SK-N-SH treated with all-trans-retinoic acid at 6 μM for 48 hours (cell line): Measurements from ENCODE around the gene SUGCT.
A peak's percentile ranks its signal among the peaks of the same experiment; 100 is the strongest.

ENCODE experiments used
- ARNTL ChIP-seq: fragments of 450-650 bp; formaldehyde crosslinking; IDR thresholded peaks from 2 replicates; pipeline ENCODE4 v1.5.0; 2020; ENCODE audit warnings: low read depth, mild to moderate bottlenecking, moderate library complexity, borderline replicate concordance
- BACH2 ChIP-seq: fragments of 250-450 bp; sonication (Bioruptor Pico); IDR thresholded peaks from 2 replicates; pipeline ENCODE4 v1.9.0; 2021; ENCODE audit warnings: mild to moderate bottlenecking, borderline replicate concordance
- CSDC2 ChIP-seq: fragments of 250-450 bp; sonication (Bioruptor Pico); IDR thresholded peaks from 2 replicates; pipeline ENCODE4 v1.5.0; 2020; ENCODE audit warnings: mild to moderate bottlenecking, moderate library complexity
- ISL1 ChIP-seq: fragments of 250-450 bp; sonication (Bioruptor Pico); IDR thresholded peaks from 2 replicates; pipeline ENCODE4 v2.1.2; 2022; ENCODE audit warnings: mild to moderate bottlenecking, moderate library complexity
- OSR1 ChIP-seq: fragments of 250-450 bp; sonication (Bioruptor Pico); IDR thresholded peaks from 2 replicates; pipeline ENCODE4 v1.8.0; 2022; ENCODE audit warnings: moderate library complexity, mild to moderate bottlenecking, inconsistent platforms
- RARB ChIP-seq: fragments of 250-450 bp; sonication (Bioruptor Pico); IDR thresholded peaks from 2 replicates; pipeline ENCODE4 v1.8.0; 2021; ENCODE audit warnings: mild to moderate bottlenecking, moderate library complexity
- SNAI2 ChIP-seq: fragments of 250-450 bp; sonication (Bioruptor Pico); IDR thresholded peaks from 2 replicates; pipeline ENCODE4 v1.5.0; 2020; ENCODE audit warnings: mild to moderate bottlenecking, moderate library complexity
- TCF4 ChIP-seq: fragments of 250-450 bp; sonication (Bioruptor Pico); IDR thresholded peaks from 2 replicates; pipeline ENCODE4 v1.8.0; 2021; ENCODE audit warnings: mild to moderate bottlenecking, moderate library complexity, borderline replicate concordance
- TOX ChIP-seq: fragments of 250-450 bp; sonication (Bioruptor Pico); IDR thresholded peaks from 2 replicates; pipeline ENCODE4 v1.8.0; 2021; ENCODE audit warnings: mild to moderate bottlenecking, moderate library complexity, borderline replicate concordance
- ZFP3 ChIP-seq: fragments of 250-450 bp; sonication (Bioruptor Pico); IDR thresholded peaks from 2 replicates; pipeline ENCODE4 v1.5.0; 2020; ENCODE audit warnings: mild to moderate bottlenecking, moderate library complexity
- ZNF70 ChIP-seq: fragments of 450-650 bp; formaldehyde crosslinking; IDR thresholded peaks from 2 replicates; pipeline ENCODE4 v1.5.0; 2020; ENCODE audit warnings: mild to moderate bottlenecking, moderate library complexity
- TF ChIP-seq, protein P1 (sequence below): fragments of 250-450 bp; sonication (Bioruptor Pico); IDR thresholded peaks from 2 replicates; pipeline ENCODE4 v1.8.0; 2020; ENCODE audit warnings: mild to moderate bottlenecking, moderate library complexity, borderline replicate concordance
- TF ChIP-seq, protein P2 (sequence below): fragments of 250-450 bp; sonication (Bioruptor Pico); IDR thresholded peaks from 2 replicates; pipeline ENCODE4 v1.5.0; 2020; ENCODE audit warnings: mild to moderate bottlenecking, moderate library complexity

DNA sequence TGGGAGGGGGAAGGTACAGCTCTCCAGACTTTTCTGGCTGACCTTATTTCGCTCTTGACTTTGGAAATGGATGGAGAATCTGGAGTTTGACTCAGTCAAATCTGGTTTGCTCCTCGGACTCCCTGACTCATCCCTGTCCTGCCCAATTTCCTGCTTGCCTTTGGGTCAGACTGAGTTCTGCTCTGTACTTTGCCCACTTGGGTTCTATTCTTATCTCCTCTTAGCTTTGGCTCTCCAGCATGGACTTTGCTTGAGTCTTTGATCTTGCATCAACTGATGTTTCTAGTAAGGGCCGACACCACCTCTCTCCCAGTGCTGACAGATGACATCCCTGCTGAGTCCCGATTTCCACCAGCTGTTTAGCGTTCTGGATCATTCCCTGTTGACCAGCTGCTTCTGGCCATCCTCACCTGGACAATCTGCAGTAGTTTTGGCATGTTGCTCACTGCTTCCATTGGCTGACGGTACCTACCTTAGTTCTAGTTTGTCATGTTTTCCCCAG lies 335.3 kb downstream of the SUGCT start:
- no peak for TF ChIP-seq SNAI2 (CRISPR knock-in tag)
- no peak for TF ChIP-seq TCF4 (CRISPR knock-in tag)
- no peak for TF ChIP-seq ISL1 (CRISPR knock-in tag)
- TF ChIP-seq RARB (CRISPR knock-in tag) = no peak; the same call in 1 of the 2 replicates
- TF ChIP-seq ZFP3 (CRISPR knock-in tag) = no peak
- TF ChIP-seq, protein P1, sequence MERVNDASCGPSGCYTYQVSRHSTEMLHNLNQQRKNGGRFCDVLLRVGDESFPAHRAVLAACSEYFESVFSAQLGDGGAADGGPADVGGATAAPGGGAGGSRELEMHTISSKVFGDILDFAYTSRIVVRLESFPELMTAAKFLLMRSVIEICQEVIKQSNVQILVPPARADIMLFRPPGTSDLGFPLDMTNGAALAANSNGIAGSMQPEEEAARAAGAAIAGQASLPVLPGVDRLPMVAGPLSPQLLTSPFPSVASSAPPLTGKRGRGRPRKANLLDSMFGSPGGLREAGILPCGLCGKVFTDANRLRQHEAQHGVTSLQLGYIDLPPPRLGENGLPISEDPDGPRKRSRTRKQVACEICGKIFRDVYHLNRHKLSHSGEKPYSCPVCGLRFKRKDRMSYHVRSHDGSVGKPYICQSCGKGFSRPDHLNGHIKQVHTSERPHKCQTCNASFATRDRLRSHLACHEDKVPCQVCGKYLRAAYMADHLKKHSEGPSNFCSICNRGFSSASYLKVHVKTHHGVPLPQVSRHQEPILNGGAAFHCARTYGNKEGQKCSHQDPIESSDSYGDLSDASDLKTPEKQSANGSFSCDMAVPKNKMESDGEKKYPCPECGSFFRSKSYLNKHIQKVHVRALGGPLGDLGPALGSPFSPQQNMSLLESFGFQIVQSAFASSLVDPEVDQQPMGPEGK (CRISPR knock-in tag) = no peak
- no peak for TF ChIP-seq OSR1 (CRISPR knock-in tag)
- no peak for TF ChIP-seq CSDC2 (CRISPR knock-in tag)
- no peak for TF ChIP-seq ZNF70 (CRISPR knock-in tag)
- no peak for TF ChIP-seq BACH2
- TF ChIP-seq, protein P2, sequence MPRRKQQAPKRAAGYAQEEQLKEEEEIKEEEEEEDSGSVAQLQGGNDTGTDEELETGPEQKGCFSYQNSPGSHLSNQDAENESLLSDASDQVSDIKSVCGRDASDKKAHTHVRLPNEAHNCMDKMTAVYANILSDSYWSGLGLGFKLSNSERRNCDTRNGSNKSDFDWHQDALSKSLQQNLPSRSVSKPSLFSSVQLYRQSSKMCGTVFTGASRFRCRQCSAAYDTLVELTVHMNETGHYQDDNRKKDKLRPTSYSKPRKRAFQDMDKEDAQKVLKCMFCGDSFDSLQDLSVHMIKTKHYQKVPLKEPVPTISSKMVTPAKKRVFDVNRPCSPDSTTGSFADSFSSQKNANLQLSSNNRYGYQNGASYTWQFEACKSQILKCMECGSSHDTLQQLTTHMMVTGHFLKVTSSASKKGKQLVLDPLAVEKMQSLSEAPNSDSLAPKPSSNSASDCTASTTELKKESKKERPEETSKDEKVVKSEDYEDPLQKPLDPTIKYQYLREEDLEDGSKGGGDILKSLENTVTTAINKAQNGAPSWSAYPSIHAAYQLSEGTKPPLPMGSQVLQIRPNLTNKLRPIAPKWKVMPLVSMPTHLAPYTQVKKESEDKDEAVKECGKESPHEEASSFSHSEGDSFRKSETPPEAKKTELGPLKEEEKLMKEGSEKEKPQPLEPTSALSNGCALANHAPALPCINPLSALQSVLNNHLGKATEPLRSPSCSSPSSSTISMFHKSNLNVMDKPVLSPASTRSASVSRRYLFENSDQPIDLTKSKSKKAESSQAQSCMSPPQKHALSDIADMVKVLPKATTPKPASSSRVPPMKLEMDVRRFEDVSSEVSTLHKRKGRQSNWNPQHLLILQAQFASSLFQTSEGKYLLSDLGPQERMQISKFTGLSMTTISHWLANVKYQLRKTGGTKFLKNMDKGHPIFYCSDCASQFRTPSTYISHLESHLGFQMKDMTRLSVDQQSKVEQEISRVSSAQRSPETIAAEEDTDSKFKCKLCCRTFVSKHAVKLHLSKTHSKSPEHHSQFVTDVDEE (CRISPR knock-in tag) = no peak
- no peak for TF ChIP-seq ARNTL (CRISPR knock-in tag)
- TF ChIP-seq TOX (CRISPR knock-in tag) = 0 out of 2 replicates have a peak, but pooled peaks have one; percentile 9
